ENCODE results near the gene ASAP2. TPM values are rescaled to one million over a fixed set of nuclear protein-coding genes. Genes with fewer than 3 reads are reported as not detected.

ASAP2 gene
- total RNA-seq, 1 experiment from 2014 or later: 14.3 TPM

DNA sequence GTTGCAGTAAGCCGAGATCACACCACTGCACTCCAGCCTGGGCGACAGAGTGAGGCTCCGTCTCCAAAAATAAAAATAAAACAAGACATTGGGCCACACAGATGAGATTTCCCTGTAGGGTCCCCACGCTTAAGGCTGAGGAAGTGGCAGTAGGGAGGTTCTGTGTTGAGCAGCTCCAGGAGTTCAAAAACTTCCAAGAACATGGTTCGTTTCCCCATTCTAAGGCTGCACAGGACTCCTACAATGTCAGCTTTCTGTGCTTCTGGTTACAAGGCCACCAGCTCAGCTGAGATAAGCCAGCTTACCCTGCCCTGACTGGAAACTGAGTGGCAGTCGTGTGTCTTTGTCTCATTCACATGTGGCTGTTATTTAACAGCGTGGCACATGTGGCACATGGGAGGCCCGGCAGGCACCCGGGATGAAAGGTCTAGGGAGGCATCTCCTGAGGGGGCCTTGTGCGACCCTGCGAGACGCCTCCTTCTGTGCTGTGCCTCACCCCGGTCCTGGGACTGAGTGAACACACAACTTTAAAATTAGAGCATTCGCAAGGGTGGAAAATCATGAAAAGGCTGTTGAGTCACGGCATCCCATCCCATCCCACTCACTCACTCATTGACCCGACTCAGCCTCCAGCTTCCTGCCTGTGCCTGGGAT lies 209.0 kb downstream of the ASAP2 start:
- Mint-ChIP-seq H3K36me3 (peaks cover 5% of the 10 kb centered on the region), H3K9me3 (no peaks in the 10 kb centered on the region), H3K27ac (no peak overlapping the region), H3K4me3 (no peak overlapping the region), H3K27me3 (ENCODE audit: low read depth) (no peaks in the 10 kb centered on the region), H3K4me1 (no peaks in the 10 kb centered on the region)
- DNase-seq (ENCODE audit: low spot score) (no peak), ATAC-seq (no peak)
- CTCF ChIA-PET: interaction anchor here (1.5 to 1.9 kb wide), 2 partner anchors 14 to 273 kb away, joined by 4 read pairs; no protein-coding TSS in a partner anchor
- POLR2A ChIA-PET: no interaction called here
- TF ChIP-seq ZNF232 (CRISPR knock-in tag; IDR thresholded peaks at IDR 0.05): no peak
- TF ChIP-seq IRF2 (CRISPR knock-in tag; IDR thresholded peaks at IDR 0.05; ENCODE audit: borderline replicate concordance, low read depth): no peak
- TF ChIP-seq CREB1 (CRISPR knock-in tag; IDR thresholded peaks at IDR 0.05): no peak
- TF ChIP-seq ESRRA (CRISPR knock-in tag; IDR thresholded peaks at IDR 0.05; ENCODE audit: borderline replicate concordance): no peak
- TF ChIP-seq GRHL2 (CRISPR knock-in tag; IDR thresholded peaks at IDR 0.05; ENCODE audit: insufficient replicate concordance, severe bottlenecking): no peak
- no peak for TF ChIP-seq AFF4 (CRISPR knock-in tag; IDR thresholded peaks at IDR 0.05; ENCODE audit: borderline replicate concordance)
- no peak for TF ChIP-seq PRRX2 (CRISPR knock-in tag; IDR thresholded peaks at IDR 0.05)
- no peak for TF ChIP-seq EMX1 (CRISPR knock-in tag; IDR thresholded peaks at IDR 0.05)
- no peak for TF ChIP-seq ZNF317 (CRISPR knock-in tag; IDR thresholded peaks at IDR 0.05; ENCODE audit: borderline replicate concordance, low read depth)
- TF ChIP-seq IRF1 (CRISPR knock-in tag; IDR thresholded peaks at IDR 0.05): no peak
- no peak for TF ChIP-seq NR3C1 (CRISPR knock-in tag; conservative IDR thresholded peaks at IDR 0.05; ENCODE audit: low read depth)

DNA sequence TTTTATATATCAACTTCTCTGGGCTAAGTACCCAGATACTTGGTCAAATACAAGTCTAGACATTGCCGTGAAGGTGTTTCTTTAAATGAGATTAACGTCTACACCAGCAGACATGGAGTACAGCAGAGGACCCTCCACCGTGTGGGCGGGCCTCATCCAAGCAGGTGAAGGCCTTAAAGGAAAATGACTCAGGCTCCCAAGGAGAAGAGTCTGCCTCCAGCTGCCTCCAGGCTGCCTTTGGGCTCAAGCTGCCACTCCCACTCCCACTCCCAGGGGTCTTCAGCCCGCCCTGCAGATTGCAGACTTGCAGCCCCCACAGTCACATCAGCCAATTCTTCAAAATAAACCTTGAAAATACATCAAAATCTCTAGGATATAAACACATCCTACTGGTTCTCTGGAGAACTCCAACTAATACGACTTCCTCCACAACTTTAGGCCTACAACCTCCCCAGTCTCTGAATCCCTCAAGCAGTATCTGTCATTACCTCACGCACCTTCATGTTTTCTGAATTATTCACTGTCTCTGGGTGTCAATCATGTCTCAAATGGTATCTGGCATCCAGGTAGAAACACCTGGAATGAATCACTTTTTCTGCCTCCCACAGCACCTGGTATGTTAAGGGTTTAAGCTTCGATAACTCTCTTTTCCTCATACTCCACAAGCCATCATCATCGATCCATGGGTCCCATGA lies 209.8 kb downstream of the ASAP2 start:
- CTCF ChIA-PET: interaction anchor here (1.9 kb wide), 1 partner anchor 273 kb away, joined by 4 read pairs; no protein-coding TSS in a partner anchor
- POLR2A ChIA-PET: no interaction called here

More for the DNA sequence above, 209.8 kb downstream of the ASAP2 start:
- Mint-ChIP-seq H3K4me1 (no peaks in the 10 kb centered on the region), H3K4me3 (no peak overlapping the region), H3K27me3 (ENCODE audit: low read depth) (no peaks in the 10 kb centered on the region), H3K27ac (peak overlapping the region; percentile 69), H3K9me3 (no peaks in the 10 kb centered on the region), H3K36me3 (peaks cover 5% of the 10 kb centered on the region)
- no peak for DNase-seq (ENCODE audit: low spot score)
- TF ChIP-seq TP53 (CRISPR knock-in tag; IDR thresholded peaks at IDR 0.05) (no peak), ZNF512 (CRISPR knock-in tag; IDR thresholded peaks at IDR 0.05; ENCODE audit: borderline replicate concordance) (no peak), NR2C2 (CRISPR knock-in tag; IDR thresholded peaks at IDR 0.05) (no peak), SMAD3 (CRISPR knock-in tag; IDR thresholded peaks at IDR 0.05; ENCODE audit: borderline replicate concordance) (no peak), SP1 (CRISPR knock-in tag; conservative IDR thresholded peaks at IDR 0.05) (no peak)
- TF ChIP-seq, protein P1, sequence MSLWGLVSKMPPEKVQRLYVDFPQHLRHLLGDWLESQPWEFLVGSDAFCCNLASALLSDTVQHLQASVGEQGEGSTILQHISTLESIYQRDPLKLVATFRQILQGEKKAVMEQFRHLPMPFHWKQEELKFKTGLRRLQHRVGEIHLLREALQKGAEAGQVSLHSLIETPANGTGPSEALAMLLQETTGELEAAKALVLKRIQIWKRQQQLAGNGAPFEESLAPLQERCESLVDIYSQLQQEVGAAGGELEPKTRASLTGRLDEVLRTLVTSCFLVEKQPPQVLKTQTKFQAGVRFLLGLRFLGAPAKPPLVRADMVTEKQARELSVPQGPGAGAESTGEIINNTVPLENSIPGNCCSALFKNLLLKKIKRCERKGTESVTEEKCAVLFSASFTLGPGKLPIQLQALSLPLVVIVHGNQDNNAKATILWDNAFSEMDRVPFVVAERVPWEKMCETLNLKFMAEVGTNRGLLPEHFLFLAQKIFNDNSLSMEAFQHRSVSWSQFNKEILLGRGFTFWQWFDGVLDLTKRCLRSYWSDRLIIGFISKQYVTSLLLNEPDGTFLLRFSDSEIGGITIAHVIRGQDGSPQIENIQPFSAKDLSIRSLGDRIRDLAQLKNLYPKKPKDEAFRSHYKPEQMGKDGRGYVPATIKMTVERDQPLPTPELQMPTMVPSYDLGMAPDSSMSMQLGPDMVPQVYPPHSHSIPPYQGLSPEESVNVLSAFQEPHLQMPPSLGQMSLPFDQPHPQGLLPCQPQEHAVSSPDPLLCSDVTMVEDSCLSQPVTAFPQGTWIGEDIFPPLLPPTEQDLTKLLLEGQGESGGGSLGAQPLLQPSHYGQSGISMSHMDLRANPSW (CRISPR knock-in tag; conservative IDR thresholded peaks at IDR 0.05; ENCODE audit: low read depth): no peak
- TF ChIP-seq, protein P2, sequence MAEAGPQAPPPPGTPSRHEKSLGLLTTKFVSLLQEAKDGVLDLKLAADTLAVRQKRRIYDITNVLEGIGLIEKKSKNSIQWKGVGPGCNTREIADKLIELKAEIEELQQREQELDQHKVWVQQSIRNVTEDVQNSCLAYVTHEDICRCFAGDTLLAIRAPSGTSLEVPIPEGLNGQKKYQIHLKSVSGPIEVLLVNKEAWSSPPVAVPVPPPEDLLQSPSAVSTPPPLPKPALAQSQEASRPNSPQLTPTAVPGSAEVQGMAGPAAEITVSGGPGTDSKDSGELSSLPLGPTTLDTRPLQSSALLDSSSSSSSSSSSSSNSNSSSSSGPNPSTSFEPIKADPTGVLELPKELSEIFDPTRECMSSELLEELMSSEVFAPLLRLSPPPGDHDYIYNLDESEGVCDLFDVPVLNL (CRISPR knock-in tag; IDR thresholded peaks at IDR 0.05; ENCODE audit: borderline replicate concordance, low read depth): no peak
- ATAC-seq: no peak

All from WTC11 (cell line).